HepG2 (cell line): ENCODE results near the gene IFIT1B. TPM values are rescaled to one million over a fixed set of nuclear protein-coding genes. Genes with fewer than 3 reads are reported as not detected.

Experiments used
- BHLHE40 ChIP-seq: IDR thresholded peaks from 2 replicates; pipeline ENCODE4 v1.6.1; 2011; ENCODE audit warnings: low read length, improper control_type of control experiment
- CC2D1A ChIP-seq: sonication (generic); formaldehyde crosslinking; IDR thresholded peaks from 2 replicates; pipeline ENCODE4 v1.8.1; 2023; ENCODE audit warnings: mild to moderate bottlenecking, missing genetic modification reagents
- ETS1 ChIP-seq: sonication (generic); formaldehyde crosslinking; IDR thresholded peaks from 2 replicates; pipeline ENCODE4 v1.4.0; 2020; ENCODE audit warnings: missing genetic modification reagents
- HDAC1 ChIP-seq: sonication (generic); formaldehyde crosslinking; IDR thresholded peaks from 2 replicates; pipeline ENCODE4 v1.5.1; 2020; ENCODE audit warnings: mild to moderate bottlenecking, missing genetic modification reagents
- HDAC2 ChIP-seq: sonication (generic); formaldehyde crosslinking; IDR thresholded peaks from 2 replicates; pipeline ENCODE4 v1.4.0; 2020; ENCODE audit warnings: missing genetic modification reagents
- HMGA1 ChIP-seq: sonication (generic); formaldehyde crosslinking; conservative IDR thresholded peaks from 2 replicates; pipeline ENCODE4 v1.4.0; 2020; ENCODE audit warnings: missing genetic modification reagents
- HOXA7 ChIP-seq: sonication (generic); formaldehyde crosslinking; IDR thresholded peaks from 2 replicates; pipeline ENCODE4 v1.8.1; 2022; ENCODE audit warnings: mild to moderate bottlenecking, missing genetic modification reagents, moderate library complexity
- JUND ChIP-seq: sonication (generic); formaldehyde crosslinking; IDR thresholded peaks from 2 replicates; pipeline ENCODE4 v1.8.0; 2022; ENCODE audit warnings: mild to moderate bottlenecking, missing genetic modification reagents
- MTA1 ChIP-seq: sonication (generic); formaldehyde crosslinking; IDR thresholded peaks from 2 replicates; pipeline ENCODE4 v1.4.0; 2020; ENCODE audit warnings: missing genetic modification reagents, mild to moderate bottlenecking, borderline replicate concordance
- MYC ChIP-seq: sonication (generic); formaldehyde crosslinking; IDR thresholded peaks from 2 replicates; pipeline ENCODE4 v1.9.0; 2021; ENCODE audit warnings: missing genetic modification reagents, borderline replicate concordance
- MYNN ChIP-seq: sonication (generic); formaldehyde crosslinking; IDR thresholded peaks from 2 replicates; pipeline ENCODE4 v1.4.0; 2020; ENCODE audit warnings: mild to moderate bottlenecking, low read depth, missing genetic modification reagents
- NFKB2 ChIP-seq: sonication (generic); formaldehyde crosslinking; IDR thresholded peaks from 2 replicates; pipeline ENCODE4 v1.4.0; 2020; ENCODE audit warnings: missing genetic modification reagents, borderline replicate concordance
- NKX3-1 ChIP-seq: sonication (generic); formaldehyde crosslinking; IDR thresholded peaks from 2 replicates; pipeline ENCODE4 v1.5.0; 2020; ENCODE audit warnings: missing genetic modification reagents
- NR1H2 ChIP-seq: sonication (generic); formaldehyde crosslinking; IDR thresholded peaks from 2 replicates; pipeline ENCODE4 v1.8.1; 2022; ENCODE audit warnings: low read depth, missing genetic modification reagents, borderline replicate concordance
- PAX8 ChIP-seq: sonication (generic); formaldehyde crosslinking; IDR thresholded peaks from 2 replicates; pipeline ENCODE4 v1.8.0; 2022; ENCODE audit warnings: mild to moderate bottlenecking, missing genetic modification reagents, borderline replicate concordance
- RAD21 ChIP-seq: fragments of 450-650 bp; formaldehyde crosslinking; IDR thresholded peaks from 2 replicates; pipeline ENCODE4 v1.5.0; 2020; ENCODE audit warnings: mild to moderate bottlenecking
- TBL1XR1 ChIP-seq: fragments of 150-350 bp; IDR thresholded peaks from 2 replicates; pipeline ENCODE4 v1.6.1; 2014; ENCODE audit warnings: borderline replicate concordance, low read length; ENCODE audit not compliant: partially characterized antibody
- TGIF2 ChIP-seq: IDR thresholded peaks from 2 replicates; pipeline ENCODE4 v1.6.1; 2016; ENCODE audit warnings: control low read depth, missing compliant biosample characterization
- TOE1 ChIP-seq: sonication (generic); formaldehyde crosslinking; IDR thresholded peaks from 2 replicates; pipeline ENCODE4 v1.4.0; 2020; ENCODE audit warnings: mild to moderate bottlenecking, missing genetic modification reagents
- TOPORS ChIP-seq: sonication (generic); formaldehyde crosslinking; IDR thresholded peaks from 2 replicates; pipeline ENCODE4 v1.8.0; 2023; ENCODE audit warnings: mild to moderate bottlenecking, missing genetic modification reagents
- YY1 ChIP-seq: IDR thresholded peaks from 2 replicates; pipeline ENCODE4 v1.6.1; 2011; ENCODE audit warnings: low read length, low read depth, moderate library complexity, mild to moderate bottlenecking; ENCODE audit not compliant: insufficient read depth, insufficient replicate concordance
- ZBTB42 ChIP-seq: sonication (generic); formaldehyde crosslinking; IDR thresholded peaks from 2 replicates; pipeline ENCODE4 v1.5.0; 2020; ENCODE audit warnings: mild to moderate bottlenecking, missing genetic modification reagents
- ZBTB7B ChIP-seq: sonication (generic); formaldehyde crosslinking; IDR thresholded peaks from 2 replicates; pipeline ENCODE4 v1.4.0; 2020; ENCODE audit warnings: missing genetic modification reagents
- ZC3H4 ChIP-seq: sonication (generic); formaldehyde crosslinking; IDR thresholded peaks from 2 replicates; pipeline ENCODE4 v1.4.0; 2020; ENCODE audit warnings: missing genetic modification reagents, borderline replicate concordance
- ZFY ChIP-seq: sonication (generic); formaldehyde crosslinking; IDR thresholded peaks from 2 replicates; pipeline ENCODE4 v1.4.0; 2020; ENCODE audit warnings: missing genetic modification reagents
- ZNF530 ChIP-seq: sonication (generic); formaldehyde crosslinking; IDR thresholded peaks from 2 replicates; pipeline ENCODE4 v1.5.0; 2020; ENCODE audit warnings: low read depth, mild to moderate bottlenecking, missing genetic modification reagents
- ZNF556 ChIP-seq: sonication (generic); formaldehyde crosslinking; IDR thresholded peaks from 2 replicates; pipeline ENCODE4 v1.4.0; 2020; ENCODE audit warnings: mild to moderate bottlenecking, missing genetic modification reagents, borderline replicate concordance
- ZNF569 ChIP-seq: sonication (generic); formaldehyde crosslinking; IDR thresholded peaks from 2 replicates; pipeline ENCODE4 v1.5.0; 2020; ENCODE audit warnings: mild to moderate bottlenecking, missing genetic modification reagents, moderate library complexity, borderline replicate concordance
- ZNF7 ChIP-seq: IDR thresholded peaks from 2 replicates; pipeline ENCODE4 v1.6.1; 2016; ENCODE audit warnings: missing biosample characterization, missing genetic modification reagents
- ZNF709 ChIP-seq: sonication (generic); formaldehyde crosslinking; IDR thresholded peaks from 2 replicates; pipeline ENCODE4 v1.5.0; 2020; ENCODE audit warnings: mild to moderate bottlenecking, missing genetic modification reagents
- ZNF761 ChIP-seq: sonication (generic); formaldehyde crosslinking; conservative IDR thresholded peaks from 2 replicates; pipeline ENCODE4 v1.4.0; 2020; ENCODE audit warnings: mild to moderate bottlenecking, missing genetic modification reagents
- ZNF777 ChIP-seq: sonication (generic); formaldehyde crosslinking; IDR thresholded peaks from 2 replicates; pipeline ENCODE4 v1.4.0; 2020; ENCODE audit warnings: missing genetic modification reagents
- ZNF780A ChIP-seq: sonication (generic); formaldehyde crosslinking; IDR thresholded peaks from 2 replicates; pipeline ENCODE4 v1.8.0; 2022; ENCODE audit warnings: mild to moderate bottlenecking, missing genetic modification reagents, moderate library complexity
- ZNF883 ChIP-seq: sonication (generic); formaldehyde crosslinking; IDR thresholded peaks from 2 replicates; pipeline ENCODE4 v1.5.1; 2020; ENCODE audit warnings: mild to moderate bottlenecking, missing genetic modification reagents; ENCODE audit errors: not compliant biosample characterization
- polyA plus RNA-seq, 8 experiments: library from polyadenylated mRNA; depleted of rRNA in 3 of 8; stranded (reverse) in 7 of 8; unstranded in 1 of 8; fragments of >200 nt; fragmentation: Illumina TruSeq in 4 of 8; extraction: Trizol in 4 of 8; gene quantifications; 2 replicates each; pipeline versions ENCODE4 v1.2.1 to v1.2.3, GENCODE V29; 2011 to 2016; ENCODE audit warnings: low read depth in 4 of 8, missing spikeins in 1 of 8, mixed read lengths in 1 of 8; ENCODE audit not compliant: insufficient read depth in 1 of 8
- total RNA-seq, 5 experiments: library from RNA; depleted of rRNA; stranded (reverse); fragments of >200 nt; fragmentation: Illumina TruSeq; extraction: Trizol; gene quantifications; 2 replicates each; pipeline ENCODE4 v1.2.3, GENCODE V29; 2016; ENCODE audit warnings: low read depth in 1 of 5

IFIT1B gene
- total and polyA plus RNA-seq, 2 of the 13 experiments (the other 11 are each of a cell fraction or from before 2014, with no cell fraction given) = not detected

GRCh38 chr10:89414146-89414878 is 36.5 kb downstream of the IFIT1B start, which contains the start of gene IFIT5 (continued):
- no peak for TF ChIP-seq MYNN (CRISPR knock-in tag)
- TF ChIP-seq ETS1 = no peak
- TF ChIP-seq ZNF530 (CRISPR knock-in tag) = no peak
- 0 out of 2 replicates have a peak, but pooled peaks have one; percentile 23 for TF ChIP-seq PAX8 (CRISPR knock-in tag)
- no peak for TF ChIP-seq ZNF569 (CRISPR knock-in tag)
- no peak for TF ChIP-seq BHLHE40
- TF ChIP-seq HOXA7 (CRISPR knock-in tag) = no peak
- no peak for TF ChIP-seq ZBTB42 (CRISPR knock-in tag)
- no peak for TF ChIP-seq TBL1XR1
- peak; percentile 52; the same call in 1 of the 2 replicates for TF ChIP-seq ZNF709 (CRISPR knock-in tag)
- TF ChIP-seq NR1H2 = no peak
- no peak for TF ChIP-seq NKX3-1 (CRISPR knock-in tag)
- TF ChIP-seq TOPORS (CRISPR knock-in tag) = no peak
- TF ChIP-seq ZNF761 (CRISPR knock-in tag) = peak; percentile 35; the same call in 1 of the 2 replicates
- no peak for TF ChIP-seq ZNF777
- TF ChIP-seq ZBTB7B (CRISPR knock-in tag) = peak; percentile 35; the same call in 1 of the 2 replicates
- TF ChIP-seq CC2D1A (CRISPR knock-in tag) = no peak
- no peak for TF ChIP-seq ZNF556 (CRISPR knock-in tag)
- peak; percentile 24 for TF ChIP-seq YY1
- no peak; the same call in 1 of the 2 replicates for TF ChIP-seq NFKB2 (CRISPR knock-in tag)
- no peak for TF ChIP-seq TOE1 (CRISPR knock-in tag)
- no peak for TF ChIP-seq ZFY (CRISPR knock-in tag)
- no peak for TF ChIP-seq JUND (CRISPR knock-in tag)
- TF ChIP-seq RAD21 (CRISPR knock-in tag) = no peak
- peak; percentile 41; the same call in 1 of the 2 replicates for TF ChIP-seq MTA1 (CRISPR knock-in tag)
- TF ChIP-seq ZNF883 (CRISPR knock-in tag) = peak; percentile 70
- no peak for TF ChIP-seq HDAC2
- TF ChIP-seq TGIF2 (CRISPR knock-in tag) = 0 out of 2 replicates have a peak, but pooled peaks have one; percentile 37
- TF ChIP-seq MYC (CRISPR knock-in tag) = 0 out of 2 replicates have a peak, but pooled peaks have one; percentile 52
- no peak for TF ChIP-seq HDAC1 (CRISPR knock-in tag)
- TF ChIP-seq ZNF780A (CRISPR knock-in tag) = no peak
- no peak for TF ChIP-seq ZNF7 (CRISPR knock-in tag)
- TF ChIP-seq HMGA1 (CRISPR knock-in tag) = no peak
- TF ChIP-seq ZC3H4 (CRISPR knock-in tag) = no peak
